ENCODE data around the gene RFLNA. TPM values are rescaled to one million over a fixed set of nuclear protein-coding genes. Genes with fewer than 3 reads are reported as not detected.

Gene RFLNA
- total RNA-seq, 1 donor = 0.10 TPM

GRCh38 chr12:124328636-124329035 is 33.7 kb downstream of the RFLNA start:
- Histone ChIP-seq H3K27me3 (ENCODE audit: insufficient read depth, low read length) (no peaks in the 10 kb centered on the region), H3K4me3 (ENCODE audit: low read length) (no peak overlapping the region), H3K9me3 (ENCODE audit: low read depth, low read length) (peaks cover 6% of the 10 kb centered on the region), H3K4me1 (ENCODE audit: insufficient read depth, low read length) (no peaks in the 10 kb centered on the region)

- Histone ChIP-seq H3K27me3 (ENCODE audit: insufficient read depth, low read length) (no peaks in the 10 kb centered on the region), H3K9me3 (ENCODE audit: low read depth, low read length) (no peaks in the 10 kb centered on the region), H3K4me3 (ENCODE audit: low read length) (no peak overlapping the region), H3K4me1 (ENCODE audit: insufficient read depth, low read length) (no peaks in the 10 kb centered on the region)
These were observed 37.3 kb downstream of the RFLNA start for GRCh38 chr12:124332058-124332672.

GRCh38 chr12:124332900-124333299 is 38.0 kb downstream of the RFLNA start:
- Histone ChIP-seq H3K4me3 (ENCODE audit: low read length) (no peak overlapping the region), H3K4me1 (ENCODE audit: insufficient read depth, low read length) (no peaks in the 10 kb centered on the region), H3K27me3 (ENCODE audit: insufficient read depth, low read length) (no peaks in the 10 kb centered on the region), H3K9me3 (ENCODE audit: low read depth, low read length) (no peaks in the 10 kb centered on the region)

GRCh38 chr12:124333724-124334123 is 38.8 kb downstream of the RFLNA start:
- H3K4me3 ChIP-seq (ENCODE audit: low read length) = no peak overlapping the region
- no peaks in the 10 kb centered on the region for H3K27me3 ChIP-seq (ENCODE audit: insufficient read depth, low read length)
- no peaks in the 10 kb centered on the region for H3K4me1 ChIP-seq (ENCODE audit: insufficient read depth, low read length)
- H3K9me3 ChIP-seq (ENCODE audit: low read depth, low read length) = no peaks in the 10 kb centered on the region

- H3K27me3 ChIP-seq (ENCODE audit: insufficient read depth, low read length) = no peaks in the 10 kb centered on the region
- no peaks in the 10 kb centered on the region for H3K9me3 ChIP-seq (ENCODE audit: low read depth, low read length)
- H3K4me3 ChIP-seq (ENCODE audit: low read length) = no peak overlapping the region
- H3K4me1 ChIP-seq (ENCODE audit: insufficient read depth, low read length) = no peaks in the 10 kb centered on the region
These were observed 39.4 kb downstream of the RFLNA start for GRCh38 chr12:124334266-124334665.

- Histone ChIP-seq H3K4me1 (ENCODE audit: insufficient read depth, low read length) (no peaks in the 10 kb centered on the region), H3K9me3 (ENCODE audit: low read depth, low read length) (no peaks in the 10 kb centered on the region), H3K27me3 (ENCODE audit: insufficient read depth, low read length) (no peaks in the 10 kb centered on the region)
These were observed 40.1 kb downstream of the RFLNA start for GRCh38 chr12:124334976-124335375.

GRCh38 chr12:124335426-124336183 is 40.7 kb downstream of the RFLNA start:
- H3K4me3 ChIP-seq (ENCODE audit: low read length) = no peak overlapping the region
- H3K27me3 ChIP-seq (ENCODE audit: insufficient read depth, low read length) = no peaks in the 10 kb centered on the region
- H3K4me1 ChIP-seq (ENCODE audit: insufficient read depth, low read length) = no peaks in the 10 kb centered on the region

More at GRCh38 chr12:124334976-124335375, 40.1 kb downstream of the RFLNA start:
- no peak overlapping the region for H3K4me3 ChIP-seq (ENCODE audit: low read length)

GRCh38 chr12:124336184-124336437 is 41.2 kb downstream of the RFLNA start:
- no peaks in the 10 kb centered on the region for H3K27me3 ChIP-seq (ENCODE audit: insufficient read depth, low read length)
- H3K4me1 ChIP-seq (ENCODE audit: insufficient read depth, low read length) = no peaks in the 10 kb centered on the region
- no peak overlapping the region for H3K4me3 ChIP-seq (ENCODE audit: low read length)
- no peaks in the 10 kb centered on the region for H3K9me3 ChIP-seq (ENCODE audit: low read depth, low read length)

More at GRCh38 chr12:124335426-124336183, 40.7 kb downstream of the RFLNA start:
- H3K9me3 ChIP-seq (ENCODE audit: low read depth, low read length) = no peaks in the 10 kb centered on the region

- H3K27me3 ChIP-seq (ENCODE audit: insufficient read depth, low read length) = no peaks in the 10 kb centered on the region
- no peaks in the 10 kb centered on the region for H3K9me3 ChIP-seq (ENCODE audit: low read depth, low read length)
- H3K4me3 ChIP-seq (ENCODE audit: low read length) = no peak overlapping the region
- H3K4me1 ChIP-seq (ENCODE audit: insufficient read depth, low read length) = no peaks in the 10 kb centered on the region
These were observed 42.0 kb downstream of the RFLNA start for GRCh38 chr12:124336742-124337520.

GRCh38 chr12:124337622-124338021 is 42.7 kb downstream of the RFLNA start:
- Histone ChIP-seq H3K27me3 (ENCODE audit: insufficient read depth, low read length) (no peaks in the 10 kb centered on the region), H3K9me3 (ENCODE audit: low read depth, low read length) (no peaks in the 10 kb centered on the region), H3K4me1 (ENCODE audit: insufficient read depth, low read length) (no peaks in the 10 kb centered on the region), H3K4me3 (ENCODE audit: low read length) (no peak overlapping the region)

- H3K4me3 ChIP-seq (ENCODE audit: low read length) = no peak overlapping the region
These were observed 43.6 kb downstream of the RFLNA start for GRCh38 chr12:124338448-124338847.

GRCh38 chr12:124338876-124339603 is 44.1 kb downstream of the RFLNA start:
- no peak overlapping the region for H3K4me3 ChIP-seq (ENCODE audit: low read length)
- H3K4me1 ChIP-seq (ENCODE audit: insufficient read depth, low read length) = no peaks in the 10 kb centered on the region
- no peaks in the 10 kb centered on the region for H3K9me3 ChIP-seq (ENCODE audit: low read depth, low read length)
- H3K27me3 ChIP-seq (ENCODE audit: insufficient read depth, low read length) = no peaks in the 10 kb centered on the region

More at GRCh38 chr12:124338448-124338847, 43.6 kb downstream of the RFLNA start:
- Histone ChIP-seq H3K27me3 (ENCODE audit: insufficient read depth, low read length) (no peaks in the 10 kb centered on the region), H3K4me1 (ENCODE audit: insufficient read depth, low read length) (no peaks in the 10 kb centered on the region), H3K9me3 (ENCODE audit: low read depth, low read length) (no peaks in the 10 kb centered on the region)

- H3K4me3 ChIP-seq (ENCODE audit: low read length) = no peak overlapping the region
These were observed 45.4 kb downstream of the RFLNA start for GRCh38 chr12:124340080-124340900.

GRCh38 chr12:124341645-124342069 is 46.8 kb downstream of the RFLNA start:
- Histone ChIP-seq H3K4me1 (ENCODE audit: insufficient read depth, low read length) (no peaks in the 10 kb centered on the region), H3K27me3 (ENCODE audit: insufficient read depth, low read length) (no peaks in the 10 kb centered on the region), H3K9me3 (ENCODE audit: low read depth, low read length) (no peaks in the 10 kb centered on the region), H3K4me3 (ENCODE audit: low read length) (no peak overlapping the region)

More at GRCh38 chr12:124340080-124340900, 45.4 kb downstream of the RFLNA start:
- H3K27me3 ChIP-seq (ENCODE audit: insufficient read depth, low read length) = no peaks in the 10 kb centered on the region
- H3K4me1 ChIP-seq (ENCODE audit: insufficient read depth, low read length) = no peaks in the 10 kb centered on the region
- H3K9me3 ChIP-seq (ENCODE audit: low read depth, low read length) = no peaks in the 10 kb centered on the region
